T-cell (primary cell): ENCODE measurements around the gene TRMT44. TPM values are rescaled to one million over a fixed set of nuclear protein-coding genes. Genes with fewer than 3 reads are reported as not detected.

Experiments used
- ATAC-seq, 4 experiments: fragments of 200-7000 bp in 3 of 4; fragments of 150-1000 bp in 1 of 4; cut with Tn5 transposase; replicated peaks in 1 of 4; 1 replicate in 3 of 4; 2 replicates in 1 of 4; pipeline ENCODE4 v1.10.0; 2021; ENCODE audit warnings: moderate library complexity in 3 of 4, mild to moderate bottlenecking in 2 of 4, moderate number of reproducible peaks in 1 of 4
- CTCF ChIA-PET, 2 donors: fragments of 300-600 bp; sonication (Branson Sonifier 250); formaldehyde crosslinking; loops; one replicate each; lab custom pipeline; 2022; ENCODE audit warnings: antibody characterized with exemption in 2 of 2; lab: Charles Lee
- POLR2A ChIA-PET, 2 donors: fragments of 300-600 bp; sonication (Branson Sonifier 250); formaldehyde crosslinking; loops; one replicate each; lab custom pipeline; 2022; ENCODE audit warnings: antibody characterized with exemption in 2 of 2; lab: Charles Lee
- DNase-seq, 35 experiments: peaks; one replicate each; pipeline versions ENCODE4 v3.0.0 to v3.0.0-alpha.2; 2013 to 2023
- H3K27ac ChIP-seq: one replicate; pipeline ENCODE4 v1.5.1; 2013; ENCODE audit warnings: low read length
- H3K27me3 ChIP-seq, 2 experiments: replicated peaks in 1 of 2; 1 replicate in 1 of 2; 2 replicates in 1 of 2; pipeline versions ENCODE4 v1.6.1 to v1.7.0; 2013; ENCODE audit warnings: low read length in 1 of 2, mixed read lengths in 1 of 2; ENCODE audit not compliant: control insufficient read depth in 2 of 2, insufficient read depth in 2 of 2; ENCODE audit errors: extremely low read depth in 1 of 2
- H3K36me3 ChIP-seq, 2 donors: 1 replicate in 1 of 2; 2 replicates in 1 of 2; pipeline versions ENCODE4 v1.6.1 to v1.7.0; 2013; ENCODE audit warnings: low read length in 1 of 2; ENCODE audit not compliant: control insufficient read depth in 2 of 2, insufficient read depth in 1 of 2; ENCODE audit errors: extremely low read depth in 1 of 2
- H3K4me1 ChIP-seq, 2 experiments: 1 replicate in 1 of 2; 2 replicates in 1 of 2; pipeline versions ENCODE4 v1.6.1 to v1.7.0; 2013; ENCODE audit warnings: low read length in 2 of 2, mixed read lengths in 1 of 2; ENCODE audit not compliant: insufficient read depth in 2 of 2, control insufficient read depth in 1 of 2; ENCODE audit errors: extremely low read depth in 1 of 2
- H3K4me3 ChIP-seq, 2 donors: 1 replicate in 1 of 2; 2 replicates in 1 of 2; pipeline versions ENCODE4 v1.5.1 to v1.7.0; 2013; ENCODE audit warnings: mild to moderate bottlenecking in 2 of 2, low read length in 1 of 2, moderate library complexity in 1 of 2; ENCODE audit not compliant: control insufficient read depth in 1 of 2; ENCODE audit errors: extremely low read depth in 1 of 2
- H3K9me3 ChIP-seq: 2 replicates; pipeline ENCODE4 v1.7.0; 2013
- H3K27ac Mint-ChIP-seq, 2 donors: one replicate each; pipeline ENCODE4 v1.8.0; 2020 to 2021; ENCODE audit warnings: mild to moderate bottlenecking in 2 of 2, mixed read lengths in 2 of 2
- H3K27me3 Mint-ChIP-seq, 2 donors: one replicate each; pipeline ENCODE4 v1.8.0; 2021 to 2022; ENCODE audit warnings: mixed read lengths in 2 of 2
- H3K36me3 Mint-ChIP-seq: one replicate; pipeline ENCODE4 v1.8.0; 2021; ENCODE audit warnings: mixed read lengths
- H3K4me1 Mint-ChIP-seq, 3 donors: one replicate each; pipeline ENCODE4 v1.8.0; 2020 to 2022; ENCODE audit warnings: mixed read lengths in 3 of 3, mild to moderate bottlenecking in 1 of 3
- H3K4me3 Mint-ChIP-seq, 3 donors: one replicate each; pipeline ENCODE4 v1.8.0; 2020 to 2022; ENCODE audit warnings: mild to moderate bottlenecking in 3 of 3, mixed read lengths in 3 of 3, moderate library complexity in 3 of 3
- H3K9me3 Mint-ChIP-seq, 3 donors: one replicate each; pipeline ENCODE4 v1.8.0; 2020 to 2022; ENCODE audit warnings: mixed read lengths in 3 of 3
- WGBS: methylation state at CpG from one replicate; pipeline ENCODE4 v1.1.5; 2013; ENCODE audit warnings: missing lambda C conversion rate; ENCODE audit not compliant: insufficient coverage; 5-methylcytosine and 5-hydroxymethylcytosine counted together
- total RNA-seq, 35 experiments: library from RNA in 6 of 35; stranded (reverse) in 6 of 35; fragments of 120-200 nt in 1 of 35; gene quantifications; one replicate each; pipeline versions ENCODE4 v1.2.1 to v1.2.4 and lab custom pipeline; 2013 to 2026

The TRMT44 gene
- total RNA-seq, 5 donors from 2014 or later (not counting 1 experiment from before 2014, with no cell fraction given): 25.6 to 40.9 (median 35.3) TPM

DNA sequence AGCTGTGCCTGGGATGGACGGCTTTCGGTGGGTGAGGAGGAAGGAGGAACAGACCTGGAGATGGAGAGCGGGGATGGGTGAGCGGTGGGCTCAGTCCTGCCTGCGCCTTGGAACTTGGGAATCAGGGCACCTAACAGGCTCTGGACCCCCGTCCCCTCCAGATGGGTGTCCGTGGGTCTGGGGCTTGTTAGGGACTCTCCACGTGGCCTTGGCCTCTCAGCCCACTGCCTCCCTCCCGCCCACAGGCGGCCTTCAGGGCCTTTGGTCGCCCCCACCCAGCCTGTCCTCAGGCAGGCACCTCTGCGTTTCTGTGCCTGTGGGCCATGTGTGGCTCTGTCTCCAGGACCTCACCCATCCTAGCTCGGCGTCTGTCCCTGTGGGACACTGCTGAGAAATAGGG is 29.0 kb downstream of the TRMT44 start:
- Histone ChIP-seq H3K36me3 (peaks cover 17 to 39% of the 10 kb centered on the region in 2 donors), H3K27me3 (no peaks in the 10 kb centered on the region), H3K4me3 (no peak overlapping the region), H3K27ac (no peak overlapping the region), H3K4me1 (no peaks in the 10 kb centered on the region), H3K9me3 (no peaks in the 10 kb centered on the region)
- Mint-ChIP-seq H3K27ac (no peak overlapping the region), H3K27me3 (no peaks in the 10 kb centered on the region), H3K36me3 (peaks cover 40% of the 10 kb centered on the region), H3K9me3 (no peaks in the 10 kb centered on the region), H3K4me3 (no peak overlapping the region), H3K4me1 (peaks cover 0 to 3% (median 2%) of the 10 kb centered on the region in 3 donors)
- ATAC-seq (no peak), DNase-seq (no peak)
- ChIA-PET POLR2A (no interaction called here), CTCF (no interaction called here)
- 92% methylated on average over 13 of the region's 14 CpGs for WGBS

DNA sequence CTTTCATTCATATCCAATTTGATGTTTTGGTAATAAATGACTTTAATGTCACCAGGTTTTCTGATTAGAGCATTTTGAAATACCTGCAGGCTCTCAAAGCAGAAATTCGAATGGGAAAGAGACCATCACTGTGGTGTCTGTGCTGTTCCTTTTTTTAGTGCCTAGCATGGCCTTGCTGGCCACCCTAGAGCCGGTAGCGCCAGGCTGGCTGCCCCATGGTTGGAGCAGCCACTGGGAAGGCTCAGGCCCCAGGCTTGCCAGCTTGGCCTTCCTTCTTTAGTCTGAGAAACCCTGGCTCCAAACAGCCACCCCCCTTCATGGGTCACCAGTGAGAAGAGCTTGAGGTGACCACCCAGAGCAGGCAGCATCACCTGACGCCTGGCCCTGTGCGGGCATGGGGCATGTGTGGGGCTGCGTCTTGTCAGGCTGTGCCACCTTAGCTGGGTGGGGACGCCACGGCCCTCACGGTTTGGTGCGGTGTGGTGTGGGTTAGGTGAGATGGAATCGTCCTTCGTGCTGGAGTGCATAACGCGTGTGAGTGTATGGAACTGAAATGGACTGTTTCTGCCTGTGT is 30.0 kb downstream of the TRMT44 start:
- peaks cover 35% of the 10 kb centered on the region for H3K36me3 Mint-ChIP-seq
- DNase-seq (no peak), ATAC-seq (no peak)
- CTCF ChIA-PET: interaction anchor here in 1 of 2 donors (0.6 kb wide), 1 partner anchor 67 kb away, joined by 4 read pairs; no protein-coding TSS in a partner anchor
- 89% methylated on average over 13 of the region's 14 CpGs for WGBS
- Histone ChIP-seq H3K4me1 (no peaks in the 10 kb centered on the region), H3K9me3 (no peaks in the 10 kb centered on the region), H3K27me3 (no peaks in the 10 kb centered on the region), H3K4me3 (no peak overlapping the region), H3K36me3 (peaks cover 20 to 31% of the 10 kb centered on the region in 2 donors), H3K27ac (no peak overlapping the region)
- POLR2A ChIA-PET: no interaction called here
- no peaks in the 10 kb centered on the region for H3K9me3 Mint-ChIP-seq
- no peak overlapping the region for H3K27ac Mint-ChIP-seq
- H3K4me1 Mint-ChIP-seq: peaks cover 0 to 3% (median 2%) of the 10 kb centered on the region in 3 donors
- H3K4me3 Mint-ChIP-seq: no peak overlapping the region
- no peaks in the 10 kb centered on the region for H3K27me3 Mint-ChIP-seq

DNA sequence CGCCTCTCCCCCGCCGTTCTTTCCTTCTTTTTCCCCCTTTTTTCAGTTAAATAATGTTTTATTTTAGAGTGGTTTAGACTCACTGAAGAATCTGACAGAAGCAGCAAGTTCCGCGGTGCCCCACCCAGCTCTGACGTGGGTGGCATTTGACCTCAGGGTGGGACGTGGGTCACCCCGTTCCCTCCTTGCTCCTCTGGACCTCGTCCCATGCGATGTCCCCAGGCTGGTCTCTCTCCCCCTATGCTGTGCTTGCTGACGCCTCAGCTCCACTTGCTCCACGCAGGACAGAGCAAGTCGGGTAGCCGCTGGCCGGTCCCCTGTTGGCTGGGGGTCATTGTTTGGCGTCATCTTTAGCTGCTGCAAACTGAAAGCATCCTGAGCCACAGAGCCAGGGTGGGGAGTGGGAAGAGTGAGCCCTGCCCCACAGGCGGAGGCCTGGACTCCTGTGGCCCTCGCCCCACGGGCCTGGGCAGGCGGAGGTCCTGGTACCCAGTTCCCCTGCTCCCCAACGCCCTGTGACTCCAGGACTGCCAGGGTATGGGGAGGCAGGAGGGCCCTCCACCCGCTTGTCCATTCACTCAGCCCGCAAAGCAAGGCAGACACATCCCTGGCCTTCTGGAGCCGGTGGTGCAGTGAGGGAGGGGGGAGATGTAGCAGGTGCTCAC is 30.8 kb downstream of the TRMT44 start:
- no peak for ATAC-seq
- Histone ChIP-seq H3K27ac (no peak overlapping the region), H3K4me3 (no peak overlapping the region), H3K36me3 (peaks cover 12 to 32% of the 10 kb centered on the region in 2 donors), H3K9me3 (no peaks in the 10 kb centered on the region), H3K4me1 (no peaks in the 10 kb centered on the region), H3K27me3 (no peaks in the 10 kb centered on the region)
- no peak overlapping the region for H3K27ac Mint-ChIP-seq
- no peaks in the 10 kb centered on the region for H3K9me3 Mint-ChIP-seq
- 84% methylated on average over 14 of the region's 24 CpGs for WGBS
- DNase-seq: no peak
- CTCF ChIA-PET: interaction anchor here in 1 of 2 donors (0.6 kb wide), 1 partner anchor 68 kb away, joined by 4 read pairs; no protein-coding TSS in a partner anchor
- no peaks in the 10 kb centered on the region for H3K27me3 Mint-ChIP-seq
- H3K4me3 Mint-ChIP-seq: no peak overlapping the region
- peaks cover 37% of the 10 kb centered on the region for H3K36me3 Mint-ChIP-seq
- POLR2A ChIA-PET: no interaction called here
- peaks cover 0 to 3% (median 2%) of the 10 kb centered on the region in 3 donors for H3K4me1 Mint-ChIP-seq

DNA sequence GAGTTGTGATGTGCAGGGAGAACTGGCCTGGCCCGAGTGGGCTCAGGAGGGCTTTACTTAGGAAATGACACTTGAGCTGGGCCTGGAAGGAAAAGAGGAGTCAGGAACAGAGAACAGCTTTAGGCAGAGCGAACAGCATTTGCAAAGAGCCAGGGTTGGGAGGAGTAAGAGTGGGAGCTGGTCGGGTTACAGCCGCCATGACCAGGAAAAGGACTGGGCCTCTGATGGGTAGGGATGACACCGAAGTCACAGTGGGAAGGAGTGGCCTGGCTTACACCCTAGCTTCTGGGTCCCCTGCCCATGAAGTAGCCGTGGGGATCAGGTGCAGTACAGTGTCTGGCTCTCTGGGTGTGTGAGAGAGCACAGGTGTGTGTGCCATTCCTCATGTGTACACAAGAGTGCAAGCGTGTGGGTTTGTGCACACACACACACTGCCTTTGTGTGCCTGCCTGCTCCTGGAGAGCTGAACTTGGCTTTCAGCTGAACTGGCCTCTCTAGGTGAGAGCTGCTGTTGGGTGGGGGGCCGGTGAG is 31.6 kb downstream of the TRMT44 start:
- Mint-ChIP-seq H3K4me3 (no peak overlapping the region), H3K9me3 (no peaks in the 10 kb centered on the region), H3K36me3 (peaks cover 37% of the 10 kb centered on the region), H3K27me3 (no peaks in the 10 kb centered on the region), H3K27ac (no peak overlapping the region), H3K4me1 (peaks cover 0 to 3% (median 2%) of the 10 kb centered on the region in 3 donors)
- ChIA-PET POLR2A (no interaction called here), CTCF (no interaction called here)
- ATAC-seq: no peak
- Histone ChIP-seq H3K4me1 (no peaks in the 10 kb centered on the region), H3K9me3 (no peaks in the 10 kb centered on the region), H3K27ac (no peak overlapping the region), H3K36me3 (peaks cover 8 to 26% of the 10 kb centered on the region in 2 donors), H3K27me3 (no peaks in the 10 kb centered on the region), H3K4me3 (no peak overlapping the region)
- 94% methylated on average over 7 of the region's 8 CpGs for WGBS
- DNase-seq: no peak

DNA sequence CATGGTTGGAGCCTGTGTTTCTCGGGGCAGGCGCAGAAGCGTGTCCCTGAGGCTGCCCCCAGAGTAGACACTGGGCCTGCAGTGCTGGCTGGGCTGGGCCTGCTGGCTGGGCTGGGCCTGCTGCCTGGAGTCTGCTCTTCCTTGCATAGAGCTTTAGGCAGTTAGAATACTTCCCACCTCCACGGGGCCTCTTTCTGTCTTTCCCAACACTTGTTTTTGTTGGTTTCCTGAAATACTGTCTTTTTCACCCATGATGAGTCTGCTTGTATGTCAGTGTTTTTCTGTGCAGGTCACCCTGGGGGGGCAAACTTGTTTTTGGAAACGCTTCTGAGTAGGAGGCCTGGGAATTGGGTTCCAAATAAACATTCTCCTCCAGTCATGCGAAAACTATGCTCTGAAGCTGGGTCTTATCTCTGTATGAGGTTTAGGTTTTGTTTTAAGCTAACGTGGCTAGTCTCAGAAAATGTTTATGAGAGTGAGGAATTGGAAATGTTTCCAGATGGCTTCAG is 32.2 kb downstream of the TRMT44 start:
- peaks cover 9 to 23% of the 10 kb centered on the region in 2 donors for H3K36me3 ChIP-seq
- no peak overlapping the region for H3K27ac ChIP-seq
- 92% methylated on average over 6 of the region's 7 CpGs for WGBS
- Mint-ChIP-seq H3K9me3 (no peaks in the 10 kb centered on the region), H3K36me3 (peaks cover 37% of the 10 kb centered on the region), H3K27ac (no peak overlapping the region), H3K4me3 (no peak overlapping the region), H3K4me1 (peaks cover 0 to 3% (median 2%) of the 10 kb centered on the region in 3 donors), H3K27me3 (no peaks in the 10 kb centered on the region)
- H3K4me3 ChIP-seq: no peak overlapping the region
- ChIA-PET CTCF (no interaction called here), POLR2A (no interaction called here)
- no peak for ATAC-seq
- no peak for DNase-seq
- H3K9me3 ChIP-seq: no peaks in the 10 kb centered on the region
- no peaks in the 10 kb centered on the region for H3K27me3 ChIP-seq
- no peaks in the 10 kb centered on the region for H3K4me1 ChIP-seq

DNA sequence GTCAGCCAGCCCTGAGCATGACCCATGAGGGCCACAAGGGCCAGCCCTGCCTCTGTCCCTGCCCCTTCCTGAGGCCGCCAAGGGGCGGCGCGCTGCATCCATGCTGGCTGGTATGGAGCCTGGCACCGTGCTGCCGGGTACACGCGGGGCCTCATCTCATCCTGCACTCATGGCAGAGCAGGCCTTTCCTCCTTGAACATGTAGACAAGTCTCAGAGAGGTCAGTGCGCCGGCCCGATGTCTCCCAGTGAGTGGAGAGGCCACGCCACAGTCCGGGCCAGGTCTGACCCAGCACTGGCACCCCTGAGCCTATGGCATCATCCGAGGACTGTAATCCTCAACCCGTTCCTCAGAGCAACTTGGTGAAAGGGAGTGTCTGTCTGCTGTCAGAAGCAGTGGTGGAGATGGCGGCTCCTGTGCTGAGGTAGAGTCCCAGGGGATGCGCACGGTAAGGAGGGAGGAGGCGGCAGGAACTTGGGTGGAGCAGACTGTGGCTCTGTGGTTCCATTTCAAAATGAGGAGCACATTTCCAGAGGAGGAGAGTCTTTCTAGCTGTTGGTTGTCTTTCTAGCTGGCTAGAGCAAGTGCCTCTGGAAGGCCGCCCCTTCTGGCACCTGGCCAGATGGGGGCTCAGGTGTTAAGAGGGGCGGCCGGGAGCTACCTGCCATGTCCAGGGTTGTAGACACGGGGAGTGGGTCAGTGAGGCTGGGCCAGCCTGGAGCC is 32.8 kb downstream of the TRMT44 start:
- Mint-ChIP-seq H3K36me3 (peaks cover 32% of the 10 kb centered on the region), H3K9me3 (no peaks in the 10 kb centered on the region), H3K4me3 (no peak overlapping the region), H3K4me1 (peaks cover 0 to 3% (median 2%) of the 10 kb centered on the region in 3 donors), H3K27me3 (no peaks in the 10 kb centered on the region), H3K27ac (no peak overlapping the region)
- ChIA-PET CTCF (no interaction called here), POLR2A (no interaction called here)
- H3K36me3 ChIP-seq: peaks cover 9 to 18% of the 10 kb centered on the region in 2 donors
- H3K4me1 ChIP-seq: no peaks in the 10 kb centered on the region
- no peaks in the 10 kb centered on the region for H3K27me3 ChIP-seq
- WGBS: 98% methylated on average over 23 of the region's 23 CpGs
- DNase-seq (no peak), ATAC-seq (no peak)
- H3K9me3 ChIP-seq: no peaks in the 10 kb centered on the region
- H3K4me3 ChIP-seq: no peak overlapping the region
- H3K27ac ChIP-seq: no peak overlapping the region
